Measurements from ENCODE around the gene CELF6.
A peak's percentile ranks its signal among the peaks of the same experiment; 100 is the strongest.
"Not testable (repeated sequence)": the region's sequence is repeated elsewhere in the genome, so short reads cannot be mapped to it uniquely, and the experiment has no call there.

CELF6 gene

GRCh38 chr15:72278737-72279136, 41.2 kb downstream of the CELF6 start:
- DNase-seq: no peak
- in situ Hi-C loops (cut with MboI; ENCODE audit: low pct_unique_long_range_greater_than_20kb, low sequenced_read_pairs): no loop called here

- in situ Hi-C loops (cut with MboI; ENCODE audit: low pct_unique_long_range_greater_than_20kb, low sequenced_read_pairs): no loop called here
- no peak for DNase-seq
Observed at GRCh38 chr15:72276326-72276700, 43.6 kb downstream of the CELF6 start.

GRCh38 chr15:72275635-72276325, 44.2 kb downstream of the CELF6 start:
- in situ Hi-C loops (cut with MboI; ENCODE audit: low pct_unique_long_range_greater_than_20kb, low sequenced_read_pairs); DNase-seq: not testable (repeated sequence)

- in situ Hi-C loops (cut with MboI; ENCODE audit: low pct_unique_long_range_greater_than_20kb, low sequenced_read_pairs): no loop called here
- no peak for DNase-seq
Observed at GRCh38 chr15:72272997-72273352, 47.0 kb downstream of the CELF6 start.

- DNase-seq: peak; percentile 100
- in situ Hi-C loops (cut with MboI; ENCODE audit: low pct_unique_long_range_greater_than_20kb, low sequenced_read_pairs): no loop called here
Observed at GRCh38 chr15:72272213-72272996, 47.6 kb downstream of the CELF6 start, which contains the start of gene PARP6. TSS of gene PARP6 (minus strand) at chr15:72272554. CDS start at chr15:72267477, 5,077 bp downstream.

GRCh38 chr15:72271895-72272212, 48.1 kb downstream of the CELF6 start:
- peak; percentile 47 for DNase-seq
- in situ Hi-C loops (cut with MboI; ENCODE audit: low pct_unique_long_range_greater_than_20kb, low sequenced_read_pairs): no loop called here

GRCh38 chr15:72271221-72271620, 48.7 kb downstream of the CELF6 start:
- DNase-seq: no peak
- in situ Hi-C loops (cut with MboI; ENCODE audit: low pct_unique_long_range_greater_than_20kb, low sequenced_read_pairs): no loop called here

- in situ Hi-C loops (cut with MboI; ENCODE audit: low pct_unique_long_range_greater_than_20kb, low sequenced_read_pairs): no loop called here
- no peak for DNase-seq
Observed at GRCh38 chr15:72269739-72270138, 50.2 kb downstream of the CELF6 start.

GRCh38 chr15:72265031-72265430, 54.9 kb downstream of the CELF6 start:
- in situ Hi-C loops (cut with MboI; ENCODE audit: low pct_unique_long_range_greater_than_20kb, low sequenced_read_pairs): no loop called here
- DNase-seq: no peak

- in situ Hi-C loops (cut with MboI; ENCODE audit: low pct_unique_long_range_greater_than_20kb, low sequenced_read_pairs): no loop called here
- no peak for DNase-seq
Observed at GRCh38 chr15:72252663-72253299, 67.2 kb downstream of the CELF6 start.

GRCh38 chr15:72249142-72249810, 70.7 kb downstream of the CELF6 start:
- in situ Hi-C loops (cut with MboI; ENCODE audit: low pct_unique_long_range_greater_than_20kb, low sequenced_read_pairs): no loop called here
- peak; percentile 80 for DNase-seq

- DNase-seq: no peak
- in situ Hi-C loops (cut with MboI; ENCODE audit: low pct_unique_long_range_greater_than_20kb, low sequenced_read_pairs): no loop called here
Observed at GRCh38 chr15:72248514-72248913, 71.4 kb downstream of the CELF6 start.

GRCh38 chr15:72242775-72243370, 77.1 kb downstream of the CELF6 start:
- in situ Hi-C loops (cut with MboI; ENCODE audit: low pct_unique_long_range_greater_than_20kb, low sequenced_read_pairs): no loop called here

GRCh38 chr15:72239652-72240051, 80.3 kb downstream of the CELF6 start:
- DNase-seq: no peak
- in situ Hi-C loops (cut with MboI; ENCODE audit: low pct_unique_long_range_greater_than_20kb, low sequenced_read_pairs): no loop called here

More at GRCh38 chr15:72242775-72243370, 77.1 kb downstream of the CELF6 start:
- DNase-seq: no peak

- DNase-seq: no peak
Observed at GRCh38 chr15:72238586-72238985, 81.4 kb downstream of the CELF6 start.

GRCh38 chr15:72237853-72238224, 82.1 kb downstream of the CELF6 start:
- no peak for DNase-seq
- in situ Hi-C loops (cut with MboI; ENCODE audit: low pct_unique_long_range_greater_than_20kb, low sequenced_read_pairs): no loop called here

More at GRCh38 chr15:72238586-72238985, 81.4 kb downstream of the CELF6 start:
- in situ Hi-C loops (cut with MboI; ENCODE audit: low pct_unique_long_range_greater_than_20kb, low sequenced_read_pairs): no loop called here

GRCh38 chr15:72237029-72237852, 82.7 kb downstream of the CELF6 start:
- peak; percentile 97 for DNase-seq
- in situ Hi-C loops (cut with MboI; ENCODE audit: low pct_unique_long_range_greater_than_20kb, low sequenced_read_pairs): no loop called here

GRCh38 chr15:72236381-72237003, 83.5 kb downstream of the CELF6 start:
- in situ Hi-C loops (cut with MboI; ENCODE audit: low pct_unique_long_range_greater_than_20kb, low sequenced_read_pairs): no loop called here
- no peak for DNase-seq

Data from KBM-7 (cell line).